SK-N-SH (cell line): ENCODE measurements around the gene TFAP2E. TPM values are rescaled to one million over a fixed set of nuclear protein-coding genes. Genes with fewer than 3 reads are reported as not detected.

Source experiments
- CTCF ChIA-PET: fragments of 300-600, 350-600 bp; formaldehyde crosslinking; extraction: SDS; loops from one replicate; lab custom pipeline; 2021; lab: Yijun Ruan, JAX
- POLR2A ChIA-PET: fragments of 350-600 bp; sonication (Branson Sonifier 250); formaldehyde crosslinking; extraction: SDS; loops from one replicate; lab custom pipeline; 2020; ENCODE audit warnings: antibody characterized with exemption, inconsistent platforms; lab: Yijun Ruan, JAX
- DNase-seq: peaks from one replicate; pipeline ENCODE4 v3.0.0; 2012
- H2AFZ ChIP-seq: fragments of 200-600 bp; sonication (generic); 2 replicates; pipeline ENCODE4 v1.8.1; 2016; ENCODE audit warnings: antibody characterized with exemption, mild to moderate bottlenecking, low read depth
- H3F3A ChIP-seq: fragments of 200-600 bp; sonication (generic); replicated peaks from 2 replicates; pipeline ENCODE3; 2016; ENCODE audit warnings: antibody characterized with exemption, mild to moderate bottlenecking; ENCODE audit not compliant: insufficient read depth
- H3K27ac ChIP-seq, 2 experiments: fragments of 200-500 bp in 1 of 2; fragments of 200-600 bp in 1 of 2; sonication (Bioruptor generic) in 1 of 2; sonication (generic), shearing (Covaris generic) in 1 of 2; 2 replicates each; pipeline versions ENCODE4 v1.5.1 to v1.6.1; 2014 to 2016; ENCODE audit warnings: low read depth in 2 of 2, inconsistent platforms in 1 of 2, low read length in 1 of 2, mild to moderate bottlenecking in 1 of 2, mixed read lengths in 1 of 2
- H3K27me3 ChIP-seq: fragments of 200-600 bp; sonication (generic), shearing (Covaris generic); 2 replicates; pipeline ENCODE4 v1.6.1; 2016; ENCODE audit warnings: mixed run types; ENCODE audit not compliant: insufficient read depth
- H3K36me3 ChIP-seq, 2 experiments: fragments of 200-500 bp in 1 of 2; fragments of 200-600 bp in 1 of 2; sonication (Bioruptor generic) in 1 of 2; sonication (generic) in 1 of 2; replicated peaks in 1 of 2; 2 replicates each; pipeline versions ENCODE3 to v1.5.1; 2014 to 2016; ENCODE audit warnings: low read length in 1 of 2, mild to moderate bottlenecking in 1 of 2; ENCODE audit not compliant: insufficient read depth in 2 of 2, control insufficient read depth in 1 of 2
- H3K4me1 ChIP-seq, 2 experiments: fragments of 200-500 bp in 1 of 2; fragments of 200-600 bp in 1 of 2; sonication (Bioruptor generic) in 1 of 2; sonication (generic), shearing (Covaris generic) in 1 of 2; 2 replicates each; pipeline versions ENCODE4 v1.5.1 to v1.6.1; 2014 to 2016; ENCODE audit warnings: low read depth in 1 of 2, low read length in 1 of 2, mixed run types in 1 of 2; ENCODE audit not compliant: insufficient read depth in 2 of 2, control insufficient read depth in 1 of 2
- H3K4me2 ChIP-seq: fragments of 200-600 bp; sonication (generic), shearing (Covaris generic); 2 replicates; pipeline ENCODE4 v1.6.1; 2017; ENCODE audit warnings: mixed run types
- H3K4me3 ChIP-seq, 2 experiments: fragments of 200-500 bp in 1 of 2; fragments of 200-600 bp in 1 of 2; sonication (Bioruptor generic) in 1 of 2; sonication (generic), shearing (Covaris generic) in 1 of 2; 2 replicates each; pipeline versions ENCODE4 v1.5.1 to v1.8.1; 2014 to 2016; ENCODE audit warnings: low read depth in 2 of 2, inconsistent platforms in 1 of 2, low read length in 1 of 2, mild to moderate bottlenecking in 1 of 2, mixed read lengths in 1 of 2, moderate library complexity in 1 of 2
- H3K79me2 ChIP-seq: fragments of 200-600 bp; sonication (generic); 2 replicates; pipeline ENCODE4 v1.8.1; 2017; ENCODE audit warnings: mild to moderate bottlenecking; ENCODE audit not compliant: insufficient read depth
- H3K9ac ChIP-seq: fragments of 200-600 bp; sonication (generic); 2 replicates; pipeline ENCODE4 v1.6.1; 2017; ENCODE audit warnings: mixed run types
- H3K9me2 ChIP-seq: fragments of 200-600 bp; sonication (generic); 2 replicates; pipeline ENCODE4 v1.6.1; 2017; ENCODE audit warnings: mixed run types
- H3K9me3 ChIP-seq: fragments of 200-600 bp; sonication (generic); 2 replicates; pipeline ENCODE4 v1.6.1; 2017; ENCODE audit warnings: mixed run types, mild to moderate bottlenecking, moderate library complexity
- H4K20me1 ChIP-seq: fragments of 200-600 bp; sonication (generic); 2 replicates; pipeline ENCODE4 v1.6.1; 2017; ENCODE audit warnings: mild to moderate bottlenecking, mixed run types; ENCODE audit not compliant: insufficient read depth
- FOSL2 ChIP-seq: IDR thresholded peaks from 2 replicates; pipeline ENCODE4 v1.4.0; 2012; ENCODE audit warnings: low read depth, mild to moderate bottlenecking, moderate library complexity, borderline replicate concordance
- FOXJ3 ChIP-seq: sonication (generic); formaldehyde crosslinking; IDR thresholded peaks from 2 replicates; pipeline ENCODE4 v1.5.1; 2020; ENCODE audit warnings: mild to moderate bottlenecking, missing genetic modification reagents
- FOXM1 ChIP-seq: IDR thresholded peaks from 2 replicates; pipeline ENCODE4 v1.4.0; 2012; ENCODE audit warnings: low read depth, mild to moderate bottlenecking
- IRF3 ChIP-seq: fragments of 150-350 bp; IDR thresholded peaks from 2 replicates; pipeline ENCODE4 v1.6.1; 2016; ENCODE audit warnings: mild to moderate bottlenecking, low read depth, low read length
- MXI1 ChIP-seq: IDR thresholded peaks from 2 replicates; pipeline ENCODE4 v1.6.1; 2012; ENCODE audit warnings: mild to moderate bottlenecking, low read depth, low read length, improper control_type of control experiment
- POLR2AphosphoS5 ChIP-seq: IDR thresholded peaks from 2 replicates; pipeline ENCODE4 v1.6.1; 2012; ENCODE audit warnings: low read depth, low read length
- RCOR1 ChIP-seq: fragments of 150-350 bp; IDR thresholded peaks from 2 replicates; pipeline ENCODE4 v1.6.1; 2017; ENCODE audit warnings: antibody characterized with exemption, low read length
- RXRA ChIP-seq: IDR thresholded peaks from 2 replicates; pipeline ENCODE4 v1.4.0; 2012; ENCODE audit warnings: low read depth, mild to moderate bottlenecking, borderline replicate concordance
- SMC3 ChIP-seq: IDR thresholded peaks from 2 replicates; pipeline ENCODE4 v1.6.1; 2012; ENCODE audit warnings: low read depth, low read length, improper control_type of control experiment
- TAF1 ChIP-seq: IDR thresholded peaks from 2 replicates; pipeline ENCODE4 v1.6.1; 2012; ENCODE audit warnings: low read depth, mild to moderate bottlenecking, low read length, moderate library complexity, borderline replicate concordance
- USF1 ChIP-seq: IDR thresholded peaks from 2 replicates; pipeline ENCODE4 v1.4.0; 2012; ENCODE audit warnings: low read depth, borderline replicate concordance
- WGBS: methylation state at CpG from one replicate; pipeline ENCODE4 v1.1.6; 2017; ENCODE audit warnings: low lambda C conversion rate; 5-methylcytosine and 5-hydroxymethylcytosine counted together
- polyA plus RNA-seq, 3 experiments: library from polyadenylated mRNA; depleted of rRNA; stranded (reverse); fragments of >200 nt; gene quantifications; 2 replicates each; pipeline ENCODE4 v1.2.3, GENCODE V29; 2012
- TF ChIP-seq, protein P1 (sequence below): IDR thresholded peaks from 2 replicates; pipeline ENCODE4 v1.6.1; 2012; ENCODE audit warnings: mild to moderate bottlenecking, low read depth, low read length, moderate library complexity

The TFAP2E gene
- polyA plus RNA-seq, 1 of the 3 experiments (the other 2 are of a cell fraction) = 0.59 TPM

DNA sequence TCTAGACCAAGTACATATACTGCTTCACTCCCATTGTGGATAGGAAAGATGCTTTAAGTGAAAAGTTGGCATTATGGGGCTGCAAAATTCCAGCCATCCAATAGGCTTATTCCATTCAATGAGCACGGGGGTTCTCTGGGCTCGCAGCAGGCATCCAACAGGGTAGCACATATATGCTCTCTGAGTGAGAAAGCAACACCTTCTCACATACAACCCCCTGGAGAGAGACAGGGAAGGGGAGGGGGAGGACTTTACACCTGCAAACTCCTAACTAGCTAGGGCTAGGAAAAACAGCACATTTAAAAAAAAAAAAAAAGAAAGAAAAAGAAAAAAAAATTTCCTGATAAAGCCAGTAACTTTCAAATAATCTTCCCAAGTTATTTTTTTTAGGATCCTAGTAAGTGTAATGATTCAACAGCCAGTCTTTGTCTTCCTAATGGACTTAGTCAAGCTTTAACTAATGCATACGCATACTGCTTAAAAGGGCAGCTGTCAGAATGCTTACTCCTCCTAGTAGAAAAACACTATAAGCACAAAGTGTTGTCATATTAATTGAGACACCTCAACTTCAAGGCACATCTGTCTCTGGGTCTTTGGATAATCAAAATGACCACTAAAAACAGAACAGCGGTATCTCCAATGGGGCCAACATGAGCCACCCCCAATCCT is 49.5 kb downstream of the TFAP2E start:
- H3K36me3 ChIP-seq = peaks cover 53% of the 10 kb centered on the region in 2 experiments
- no peak overlapping the region for H2AFZ ChIP-seq
- H3K27me3 ChIP-seq = no peaks in the 10 kb centered on the region
- ChIA-PET CTCF (interaction anchor here (0.9 to 1.1 kb wide), 2 partner anchors 23 to 105 kb away, joined by 3 read pairs; no protein-coding TSS in a partner anchor), POLR2A (no interaction called here)
- H4K20me1 ChIP-seq = peaks cover 24% of the 10 kb centered on the region
- no peak for DNase-seq
- no peak overlapping the region for H3K9ac ChIP-seq
- TF ChIP-seq, protein P1, sequence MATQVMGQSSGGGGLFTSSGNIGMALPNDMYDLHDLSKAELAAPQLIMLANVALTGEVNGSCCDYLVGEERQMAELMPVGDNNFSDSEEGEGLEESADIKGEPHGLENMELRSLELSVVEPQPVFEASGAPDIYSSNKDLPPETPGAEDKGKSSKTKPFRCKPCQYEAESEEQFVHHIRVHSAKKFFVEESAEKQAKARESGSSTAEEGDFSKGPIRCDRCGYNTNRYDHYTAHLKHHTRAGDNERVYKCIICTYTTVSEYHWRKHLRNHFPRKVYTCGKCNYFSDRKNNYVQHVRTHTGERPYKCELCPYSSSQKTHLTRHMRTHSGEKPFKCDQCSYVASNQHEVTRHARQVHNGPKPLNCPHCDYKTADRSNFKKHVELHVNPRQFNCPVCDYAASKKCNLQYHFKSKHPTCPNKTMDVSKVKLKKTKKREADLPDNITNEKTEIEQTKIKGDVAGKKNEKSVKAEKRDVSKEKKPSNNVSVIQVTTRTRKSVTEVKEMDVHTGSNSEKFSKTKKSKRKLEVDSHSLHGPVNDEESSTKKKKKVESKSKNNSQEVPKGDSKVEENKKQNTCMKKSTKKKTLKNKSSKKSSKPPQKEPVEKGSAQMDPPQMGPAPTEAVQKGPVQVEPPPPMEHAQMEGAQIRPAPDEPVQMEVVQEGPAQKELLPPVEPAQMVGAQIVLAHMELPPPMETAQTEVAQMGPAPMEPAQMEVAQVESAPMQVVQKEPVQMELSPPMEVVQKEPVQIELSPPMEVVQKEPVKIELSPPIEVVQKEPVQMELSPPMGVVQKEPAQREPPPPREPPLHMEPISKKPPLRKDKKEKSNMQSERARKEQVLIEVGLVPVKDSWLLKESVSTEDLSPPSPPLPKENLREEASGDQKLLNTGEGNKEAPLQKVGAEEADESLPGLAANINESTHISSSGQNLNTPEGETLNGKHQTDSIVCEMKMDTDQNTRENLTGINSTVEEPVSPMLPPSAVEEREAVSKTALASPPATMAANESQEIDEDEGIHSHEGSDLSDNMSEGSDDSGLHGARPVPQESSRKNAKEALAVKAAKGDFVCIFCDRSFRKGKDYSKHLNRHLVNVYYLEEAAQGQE = no peak
- TF ChIP-seq FOXM1 (no peak), RCOR1 (no peak), POLR2AphosphoS5 (no peak), RXRA (no peak), FOSL2 (no peak), SMC3 (no peak), TAF1 (no peak), IRF3 (no peak), FOXJ3 (no peak), USF1 (no peak), MXI1 (no peak)
- H3K9me3 ChIP-seq = no peaks in the 10 kb centered on the region
- H3F3A ChIP-seq = no peaks in the 10 kb centered on the region
- no peak overlapping the region for H3K27ac ChIP-seq
- H3K4me2 ChIP-seq = no peak overlapping the region
- peaks cover 96% of the 10 kb centered on the region for H3K79me2 ChIP-seq
- no peak overlapping the region for H3K4me3 ChIP-seq
- no peaks in the 10 kb centered on the region for H3K9me2 ChIP-seq
- no peaks in the 10 kb centered on the region for H3K4me1 ChIP-seq
- 98% methylated on average over 4 of the region's 4 CpGs for WGBS
